ENCODE measurements around the gene CDH16. TPM values are rescaled to one million over a fixed set of nuclear protein-coding genes. Genes with fewer than 3 reads are reported as not detected.
"Not testable (repeated sequence)": the region's sequence is repeated elsewhere in the genome, so short reads cannot be mapped to it uniquely, and the experiment has no call there.

The CDH16 gene, protein sequence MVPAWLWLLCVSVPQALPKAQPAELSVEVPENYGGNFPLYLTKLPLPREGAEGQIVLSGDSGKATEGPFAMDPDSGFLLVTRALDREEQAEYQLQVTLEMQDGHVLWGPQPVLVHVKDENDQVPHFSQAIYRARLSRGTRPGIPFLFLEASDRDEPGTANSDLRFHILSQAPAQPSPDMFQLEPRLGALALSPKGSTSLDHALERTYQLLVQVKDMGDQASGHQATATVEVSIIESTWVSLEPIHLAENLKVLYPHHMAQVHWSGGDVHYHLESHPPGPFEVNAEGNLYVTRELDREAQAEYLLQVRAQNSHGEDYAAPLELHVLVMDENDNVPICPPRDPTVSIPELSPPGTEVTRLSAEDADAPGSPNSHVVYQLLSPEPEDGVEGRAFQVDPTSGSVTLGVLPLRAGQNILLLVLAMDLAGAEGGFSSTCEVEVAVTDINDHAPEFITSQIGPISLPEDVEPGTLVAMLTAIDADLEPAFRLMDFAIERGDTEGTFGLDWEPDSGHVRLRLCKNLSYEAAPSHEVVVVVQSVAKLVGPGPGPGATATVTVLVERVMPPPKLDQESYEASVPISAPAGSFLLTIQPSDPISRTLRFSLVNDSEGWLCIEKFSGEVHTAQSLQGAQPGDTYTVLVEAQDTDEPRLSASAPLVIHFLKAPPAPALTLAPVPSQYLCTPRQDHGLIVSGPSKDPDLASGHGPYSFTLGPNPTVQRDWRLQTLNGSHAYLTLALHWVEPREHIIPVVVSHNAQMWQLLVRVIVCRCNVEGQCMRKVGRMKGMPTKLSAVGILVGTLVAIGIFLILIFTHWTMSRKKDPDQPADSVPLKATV
- polyA plus RNA-seq (ENCODE audit: insufficient read length in 12 of 12), result 1 to 10 TPM in 1 of 12 donors, under 1 TPM in 7, not detected in 4; 0.12 to 1.2 (median 0.16) TPM
- long read RNA-seq, donor 1, partial matches to known transcripts, result 0 of 2 reads
- long read RNA-seq, donor 1, other reads (novel, unspliced or antisense), result 0 of 2 reads
- long read RNA-seq, donor 2, result 0 reads
- long read RNA-seq, donor 3, result 0 reads
- long read RNA-seq, donor 4, result 0 reads
- long read RNA-seq, donor 5, result 0 reads
- long read RNA-seq, donor 6, result 0 reads
- long read RNA-seq, donor 7, result 0 reads
- long read RNA-seq, donor 8, result 0 reads
- long read RNA-seq, donor 9, result 0 reads
- long read RNA-seq, donor 10, result 0 reads
- long read RNA-seq, donor 11, result 0 reads

DNA sequence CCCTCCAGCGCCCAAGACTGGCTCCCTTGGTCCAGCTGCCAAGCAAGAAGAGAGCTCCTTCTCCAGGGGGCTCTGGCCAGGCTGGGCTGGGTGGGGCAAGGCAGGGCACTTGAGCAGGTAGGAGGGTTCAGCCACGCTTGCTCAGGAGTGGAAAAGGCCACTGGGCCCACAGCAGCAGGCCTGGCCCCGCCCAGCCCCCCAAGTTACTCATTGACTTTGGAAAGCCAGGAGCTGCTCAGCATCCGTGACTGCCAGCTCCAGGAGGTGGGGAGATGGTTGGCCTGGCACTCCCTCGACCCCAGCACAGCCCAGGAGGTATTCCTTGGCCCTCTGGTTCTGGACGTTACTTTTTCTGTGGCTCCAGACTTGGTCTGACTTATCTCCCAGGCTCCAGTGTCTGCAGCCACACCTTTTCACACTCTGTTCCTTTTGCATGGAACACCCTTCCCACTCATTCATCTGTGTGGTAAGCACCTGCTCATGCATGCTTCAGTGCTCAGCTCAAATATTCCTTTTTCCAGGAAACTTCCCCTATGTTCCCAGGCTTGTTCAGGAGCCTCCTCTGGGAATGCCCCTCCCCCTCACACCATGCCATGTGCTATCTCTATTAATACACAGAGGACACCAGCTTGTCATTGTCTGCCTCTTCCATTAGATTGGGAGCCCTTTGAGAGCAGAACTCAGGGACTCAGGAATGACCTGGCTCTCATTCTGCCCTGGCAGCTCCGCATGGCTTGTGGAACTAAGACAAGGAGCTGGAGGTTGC lies at the start of gene CDH16:
TSS of gene CDH16 (minus strand) at position 83 of the 766 bp plus-strand sequence. CDS start 820 bp downstream, outside the sequence.
- DNase-seq, result no peak

DNA sequence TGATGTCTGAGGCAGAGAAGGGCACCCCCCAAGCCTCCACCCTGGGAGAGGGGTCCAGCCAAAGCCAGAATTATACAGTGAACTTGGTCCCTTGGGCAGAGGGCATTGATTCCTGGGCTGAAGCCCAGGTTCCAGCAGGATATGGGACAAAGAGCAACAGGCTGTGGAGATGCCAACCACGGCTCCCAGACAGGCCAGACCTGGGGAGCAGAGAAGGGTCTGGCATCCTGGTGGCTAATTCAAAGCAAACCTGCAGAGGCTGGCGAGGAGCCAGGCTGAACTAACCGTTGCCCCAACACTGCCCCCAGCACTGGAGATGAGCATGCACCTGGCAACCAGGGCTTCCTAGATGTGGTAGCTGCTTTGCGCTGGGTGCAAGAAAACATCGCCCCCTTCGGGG lies 45.4 kb upstream of the CDH16 start:
- DNase-seq, result no peak

DNA sequence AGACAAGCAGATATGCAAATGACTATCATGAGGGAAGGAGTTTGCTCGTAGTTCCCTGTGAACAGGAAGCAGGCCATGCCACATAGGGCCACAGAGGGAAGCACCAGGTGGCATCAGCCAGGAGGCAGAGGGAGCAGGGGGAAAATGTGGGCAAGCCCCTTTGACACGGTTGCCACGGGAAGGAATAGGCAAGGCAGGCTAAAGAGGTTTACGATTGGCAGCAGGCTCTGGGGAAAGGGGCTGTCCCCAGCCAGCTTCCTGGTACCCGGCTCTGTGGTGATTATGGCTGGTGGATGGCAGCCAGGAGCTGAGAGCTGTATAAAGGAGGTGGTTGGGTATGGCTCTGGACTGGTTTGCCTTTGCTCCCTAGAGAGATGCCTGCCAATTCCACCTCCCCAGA lies 43.2 kb upstream of the CDH16 start:
- no peak for DNase-seq

DNA sequence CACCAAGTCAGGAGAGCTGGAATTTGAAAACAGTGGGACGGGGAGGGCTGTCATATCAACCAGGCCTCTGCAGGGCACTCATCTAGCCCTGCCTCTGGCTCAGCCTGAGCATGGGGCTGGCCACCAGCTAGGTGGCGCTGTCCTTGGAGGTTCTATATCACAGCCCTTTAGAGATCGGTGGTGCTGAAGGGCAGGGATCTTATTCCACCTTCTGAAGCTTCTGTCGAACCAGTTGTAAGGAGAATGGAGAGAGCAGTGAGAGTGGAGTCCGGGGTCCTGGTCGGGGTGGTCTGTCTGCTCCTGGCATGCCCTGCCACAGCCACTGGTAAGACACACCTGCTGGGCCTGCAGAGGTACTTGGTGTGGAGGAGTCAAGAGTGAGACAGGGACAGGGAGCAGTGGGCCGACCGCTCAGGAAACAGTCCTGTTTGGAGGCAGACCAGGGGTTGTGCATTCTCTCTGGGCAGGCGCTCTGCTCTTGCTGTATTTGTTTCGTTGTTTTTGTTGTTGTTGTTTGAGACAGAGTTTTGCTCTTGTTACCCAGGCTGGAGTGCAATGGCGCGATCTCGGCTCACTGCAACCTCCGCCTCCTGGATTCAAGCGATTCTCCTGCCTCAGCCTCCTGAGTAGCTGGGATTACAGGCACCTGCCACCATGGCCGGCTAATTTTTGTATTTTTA lies 42.5 kb upstream of the CDH16 start, which contains the start of gene CES3:
TSS of gene CES3 (plus strand) at position 202 of the 680 bp plus-strand sequence. CDS start at position 244, 42 bp downstream.
- DNase-seq, result no peak

DNA sequence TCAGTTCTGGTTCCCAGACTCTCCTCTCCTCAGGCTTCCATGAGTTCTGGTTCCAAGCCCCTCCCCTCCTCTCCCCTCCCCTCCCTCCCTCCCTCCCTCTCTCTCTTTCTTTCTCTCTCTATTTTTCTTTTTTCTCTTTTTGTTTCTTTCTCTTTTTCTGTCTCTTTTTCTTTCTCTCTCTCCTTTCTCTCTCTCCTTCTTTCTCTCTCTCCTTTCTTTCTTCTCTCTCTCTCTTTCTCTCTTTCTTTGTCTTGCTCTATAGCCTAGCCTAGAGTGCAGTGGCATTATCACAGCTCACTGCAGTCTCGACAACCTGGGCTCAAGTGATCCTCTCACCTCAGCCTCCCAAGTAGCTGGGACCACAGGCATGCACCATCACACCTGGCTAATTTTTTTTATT lies 41.6 kb upstream of the CDH16 start:
- no peak for DNase-seq

DNA sequence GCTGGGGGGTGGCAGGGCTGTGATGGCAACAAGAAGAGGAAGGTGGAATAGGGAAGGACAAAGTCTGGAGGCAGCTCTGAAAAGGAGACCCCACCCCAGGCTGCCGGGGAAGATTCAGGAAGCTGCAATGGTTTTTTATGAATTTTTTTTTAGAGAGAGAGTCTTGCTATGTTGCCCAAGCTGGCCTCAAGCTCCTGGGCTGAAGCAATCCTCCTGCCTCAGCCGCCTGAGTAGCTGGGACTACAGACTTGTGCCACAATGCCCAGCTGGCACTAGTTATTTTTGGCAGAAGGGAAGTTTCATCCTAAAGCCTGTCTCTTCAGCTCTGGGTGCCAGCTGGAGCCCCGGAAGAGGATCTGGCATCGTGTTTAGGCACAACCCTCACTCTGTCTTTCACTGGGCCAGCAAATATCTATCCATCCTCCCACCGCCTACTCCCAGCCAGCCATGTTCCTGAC lies 41.0 kb upstream of the CDH16 start:
- no peak for DNase-seq

DNA sequence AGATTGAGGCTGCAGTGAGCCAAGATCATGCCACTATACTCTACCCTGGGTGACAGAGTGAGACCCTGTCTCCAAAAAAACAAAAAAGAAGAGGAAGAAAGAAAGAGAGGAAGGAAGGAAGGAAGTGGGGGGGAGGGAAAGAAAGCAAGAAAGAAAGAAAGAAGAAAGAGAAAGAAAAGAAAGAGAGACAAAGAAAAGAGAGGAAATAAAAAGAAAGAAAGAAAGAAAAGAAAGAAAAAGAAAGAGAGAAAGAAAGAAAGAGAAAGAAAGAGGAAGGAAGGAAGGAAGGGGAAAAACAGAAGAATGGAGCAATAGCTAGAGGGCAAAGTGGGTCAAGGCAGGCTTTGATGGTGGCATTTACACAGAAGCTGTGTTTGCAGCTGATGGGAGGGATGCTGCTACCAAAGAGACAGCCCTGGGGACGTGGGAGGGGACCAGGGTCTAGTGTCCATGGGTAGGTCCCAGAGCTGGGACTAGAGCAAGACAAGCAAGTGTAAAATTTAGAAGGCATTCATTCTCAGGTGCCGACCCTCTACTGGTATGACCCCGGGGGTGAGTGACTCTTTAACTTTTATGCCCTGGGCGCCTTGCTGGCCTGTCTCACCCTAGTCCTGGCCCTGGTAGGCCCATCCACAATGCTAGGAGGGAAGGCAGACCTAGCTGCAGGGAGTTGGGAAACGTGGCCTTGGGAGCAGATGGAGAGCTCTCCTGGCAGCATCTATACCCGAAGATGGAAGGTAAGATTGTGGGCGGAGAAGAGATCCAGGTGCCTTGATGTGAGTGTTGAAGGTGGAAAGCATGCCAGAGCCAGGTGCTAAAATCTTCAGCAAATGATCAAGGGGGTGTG lies 40.4 kb upstream of the CDH16 start:
- DNase-seq, result no peak

DNA sequence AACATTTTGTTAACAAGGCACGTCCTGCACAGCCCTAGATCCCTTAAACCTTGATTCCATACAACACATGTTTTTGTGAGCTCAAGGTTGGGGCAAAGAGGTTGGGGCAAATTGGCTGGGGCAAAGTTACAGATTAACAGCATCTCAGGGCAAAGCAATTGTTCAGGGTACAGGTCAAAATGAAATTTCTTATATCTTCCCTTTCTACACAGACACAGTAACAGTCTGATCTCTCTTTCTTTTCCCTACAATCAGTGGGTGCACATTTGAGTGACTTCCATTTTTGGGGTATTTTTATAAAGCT lies 37.4 kb upstream of the CDH16 start:
- DNase-seq, result not testable (repeated sequence)

DNA sequence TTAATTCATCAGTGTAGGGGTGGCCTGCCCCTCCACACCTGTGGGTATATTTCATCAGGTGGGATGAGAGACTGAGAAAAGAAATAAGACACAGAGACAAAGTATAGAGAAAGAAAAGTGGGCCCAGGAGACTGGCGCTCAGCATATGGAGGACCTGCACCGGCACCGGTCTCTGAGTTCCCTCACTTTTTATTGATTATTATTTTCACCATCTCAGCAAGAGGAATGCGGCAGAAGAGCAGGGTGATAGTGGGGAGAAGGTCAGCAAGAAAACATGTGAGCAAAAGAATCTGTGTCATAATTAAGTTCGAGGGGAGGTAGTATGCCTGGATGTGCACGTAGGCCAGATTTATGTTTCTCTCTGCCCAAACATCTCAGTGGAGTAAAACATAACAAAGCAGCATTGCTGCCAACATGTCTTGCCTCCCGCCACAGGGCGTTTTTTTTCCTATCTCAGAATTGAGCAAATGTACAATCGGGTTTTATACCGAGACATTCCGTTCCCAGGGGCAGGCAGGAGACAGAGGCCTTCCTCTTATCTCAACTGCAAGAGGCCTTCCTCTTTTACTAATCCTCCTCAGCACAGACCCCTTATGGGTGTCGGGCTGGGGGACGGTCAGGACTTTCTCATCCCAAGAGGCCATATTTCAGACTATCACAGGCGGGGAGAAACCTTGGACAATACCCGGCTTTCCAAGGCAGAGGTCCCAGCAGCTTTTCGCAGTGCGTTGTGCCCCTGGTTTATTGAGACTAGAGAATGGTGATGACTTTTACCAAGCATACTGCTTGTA lies 36.9 kb upstream of the CDH16 start:
- DNase-seq, result not testable (repeated sequence)

DNA sequence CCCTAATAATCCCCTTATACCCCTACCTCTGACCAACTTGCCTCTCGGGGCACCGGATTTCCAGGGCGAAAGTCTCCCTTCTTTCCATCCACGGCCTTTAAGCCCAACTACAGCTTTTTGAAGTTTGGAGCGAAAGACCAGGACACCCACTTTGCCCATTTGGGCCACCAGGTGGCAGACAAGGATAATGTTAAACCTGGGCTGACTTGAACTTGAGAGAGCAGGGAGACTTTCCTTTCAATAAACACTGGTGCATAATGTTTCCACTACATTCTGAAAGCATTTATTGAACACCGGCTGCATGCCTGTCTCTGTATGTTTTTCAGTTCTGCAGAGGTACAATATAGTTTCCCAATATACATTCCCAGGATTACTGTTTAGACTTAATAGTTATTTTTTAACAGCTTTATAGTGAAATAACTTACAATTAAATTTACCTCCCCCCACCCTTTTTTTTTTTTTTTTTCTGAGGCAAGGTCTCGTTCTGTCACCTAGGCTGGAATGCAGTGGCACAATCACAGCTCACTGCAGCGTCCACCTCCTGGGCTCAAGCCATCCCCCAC lies 35.5 kb upstream of the CDH16 start:
- DNase-seq, result peak; percentile 74

DNA sequence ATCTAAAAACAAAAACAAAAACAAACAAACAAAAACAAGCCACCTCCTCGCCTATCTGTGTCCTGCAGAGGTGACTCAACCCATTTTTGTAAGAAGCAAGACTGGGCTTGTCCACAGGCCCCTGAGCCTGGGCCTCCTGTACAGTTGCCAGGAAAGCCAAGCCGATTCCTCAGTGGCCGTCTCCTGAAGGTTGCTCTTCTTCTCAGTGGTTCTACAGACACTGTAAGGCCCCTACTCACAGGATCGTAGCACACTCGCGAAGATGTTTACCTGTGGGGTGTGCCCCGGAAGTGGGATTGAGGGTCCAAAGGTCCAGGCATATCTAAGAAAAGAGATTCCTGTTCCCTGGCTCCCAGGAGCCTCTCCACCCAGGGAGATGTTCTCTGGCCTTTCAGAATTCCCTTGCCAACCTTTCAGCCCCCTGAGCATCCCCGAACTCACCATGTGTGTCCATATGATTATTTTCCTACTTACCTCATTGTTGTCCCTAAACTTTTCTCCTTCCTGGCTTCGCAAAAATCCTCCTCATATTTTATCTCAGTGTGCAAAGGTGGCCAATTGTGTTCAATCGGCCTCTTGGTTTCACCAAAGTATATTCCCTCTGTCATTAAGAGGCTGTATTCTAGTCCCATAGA lies 34.9 kb upstream of the CDH16 start:
- no peak for DNase-seq

DNA sequence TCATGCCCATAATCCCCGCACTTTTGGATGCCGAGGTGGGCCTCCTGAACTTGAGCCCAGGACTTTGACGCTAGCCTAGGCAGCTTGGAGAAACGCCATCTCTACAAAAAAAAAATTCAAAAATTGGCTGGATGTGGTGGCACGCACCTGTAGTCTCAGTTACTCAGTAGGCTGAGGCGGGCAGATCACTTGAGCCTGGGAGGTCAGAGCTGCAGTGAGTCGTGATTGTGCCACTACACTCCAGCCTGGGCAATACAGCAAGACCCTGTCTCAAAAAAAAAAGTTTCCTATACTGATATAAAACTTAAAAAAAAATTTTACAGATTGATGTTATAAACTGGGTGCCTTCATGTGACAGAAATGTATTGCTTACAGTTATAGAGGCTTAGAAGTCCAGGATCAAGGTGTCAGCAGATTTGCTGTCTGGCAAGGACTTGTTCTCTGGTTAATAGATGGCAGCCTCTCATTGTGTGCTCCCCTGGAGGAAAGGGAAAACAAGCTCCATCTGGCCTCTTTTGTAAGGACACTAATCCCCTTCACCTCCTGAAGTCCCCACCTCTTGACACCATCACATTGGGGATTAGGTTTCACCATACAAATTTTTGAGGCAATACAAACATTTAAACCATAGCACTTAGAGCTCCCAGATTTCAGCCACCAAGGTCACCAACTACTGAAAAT lies 33.9 kb upstream of the CDH16 start:
- no peak for DNase-seq

DNA sequence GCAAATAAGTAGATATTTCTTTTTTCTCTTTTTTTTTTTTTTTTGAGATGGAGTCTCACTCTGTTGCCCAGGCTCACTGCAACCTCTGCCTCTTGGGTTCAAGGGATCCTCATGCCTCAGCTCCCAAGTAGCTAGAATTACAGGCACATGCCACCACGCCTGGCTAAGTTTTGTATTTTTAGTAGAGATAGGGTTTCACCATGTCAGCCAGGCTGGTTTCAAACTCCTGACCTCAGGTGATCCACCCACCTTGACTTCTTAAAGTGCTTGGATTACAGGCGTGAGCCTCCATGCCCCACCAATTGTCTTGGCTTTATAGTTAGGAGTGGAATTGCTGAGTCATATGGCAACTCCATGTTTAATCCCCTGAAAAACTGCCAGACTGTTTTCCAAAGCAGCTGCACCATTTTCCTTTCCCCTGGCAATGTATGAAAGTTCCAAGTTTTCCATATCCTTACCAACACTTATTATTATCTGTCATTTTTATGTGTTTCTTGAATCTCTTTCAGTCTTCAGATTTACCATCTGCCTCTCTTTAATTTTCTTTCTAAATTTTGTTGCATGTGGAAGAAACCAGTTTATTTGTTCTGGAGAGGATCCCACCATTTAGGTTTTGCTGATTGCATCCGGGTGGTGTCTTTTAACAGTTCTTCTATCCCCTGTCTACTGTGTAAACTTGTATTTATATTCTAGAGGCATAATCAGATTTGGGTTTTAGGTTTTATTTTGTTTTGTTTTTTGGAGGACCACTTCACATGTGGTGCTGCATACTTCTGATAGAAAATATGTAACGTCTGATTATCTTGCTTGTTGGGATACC lies 32.5 kb upstream of the CDH16 start:
- DNase-seq, result no peak

DNA sequence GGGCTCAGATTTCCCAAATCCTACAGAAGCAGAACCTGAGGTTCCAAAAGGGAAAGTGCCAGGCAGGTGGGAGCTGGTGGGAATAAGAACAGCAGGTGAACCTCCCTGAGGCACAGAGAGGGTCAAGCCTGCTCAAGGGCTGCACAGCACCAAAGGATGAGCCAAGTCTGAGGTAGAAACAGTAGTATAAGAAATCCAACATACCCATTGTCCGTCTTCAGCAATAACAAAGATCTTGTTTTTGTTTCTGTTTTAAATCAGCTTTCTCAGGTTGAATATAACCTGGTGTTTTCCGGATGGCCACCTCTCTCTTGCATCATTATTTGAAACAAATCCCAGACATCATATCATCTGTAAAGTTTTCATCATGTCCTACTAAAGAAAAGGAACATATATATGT lies 31.8 kb upstream of the CDH16 start:
- DNase-seq, result no peak

DNA sequence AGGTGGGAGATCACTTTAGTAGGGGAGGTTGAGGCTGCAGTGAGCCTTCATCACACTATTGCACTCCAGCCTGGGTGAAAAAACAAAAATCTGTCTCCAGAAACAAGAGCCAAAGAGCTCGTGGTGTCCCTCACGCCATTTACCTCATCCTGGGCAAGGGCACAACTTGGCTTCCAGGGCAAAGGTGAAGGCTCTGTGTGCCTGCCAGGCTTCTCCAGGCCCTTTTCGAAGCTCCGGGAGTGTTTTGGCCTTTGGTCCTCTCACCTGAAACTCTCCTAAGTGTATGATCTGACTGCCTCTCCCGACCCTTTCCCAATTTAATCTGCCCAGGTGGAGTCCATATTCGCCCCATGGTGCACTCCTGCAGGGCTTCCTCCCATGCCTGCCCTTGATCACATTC lies 30.8 kb upstream of the CDH16 start:
- DNase-seq, result no peak

DNA sequence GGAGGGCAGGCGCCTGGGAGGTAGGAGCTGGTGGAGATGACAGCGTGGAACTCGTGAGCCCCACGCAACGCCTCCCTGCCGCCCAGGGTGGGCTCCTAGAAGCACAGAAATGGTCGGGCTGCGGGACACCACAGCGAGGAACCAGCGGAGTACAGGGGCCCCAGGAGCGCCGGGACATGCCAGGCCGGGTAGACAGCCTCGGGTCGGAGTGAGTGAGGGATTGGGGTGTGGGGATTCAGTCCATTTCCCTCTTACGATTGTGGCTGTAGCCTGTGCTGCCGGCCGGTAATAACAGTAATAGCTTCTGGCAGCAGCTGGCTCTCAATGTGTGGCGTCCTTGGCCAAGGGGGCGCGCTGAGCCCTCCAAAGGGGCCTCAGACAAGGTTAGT lies 30.1 kb upstream of the CDH16 start:
- DNase-seq, result no peak
